BJ (cell line): ENCODE measurements around the gene CAPN1. TPM values are rescaled to one million over a fixed set of nuclear protein-coding genes. Genes with fewer than 3 reads are reported as not detected.

Experiments
- CTCF ChIA-PET: fragments of 350-600 bp; formaldehyde crosslinking; extraction: SDS; loops from one replicate; lab custom pipeline; 2021; ENCODE audit warnings: antibody characterized with exemption, inconsistent platforms; lab: Yijun Ruan, JAX
- POLR2A ChIA-PET: fragments of 300-600 bp; sonication (Branson Sonifier 250); formaldehyde crosslinking; extraction: SDS; loops from one replicate; lab custom pipeline; 2021; ENCODE audit warnings: antibody characterized with exemption; lab: Charles Lee
- DNase-seq: peaks from one replicate; pipeline ENCODE4 v3.0.0-alpha.2; 2011; ENCODE audit warnings: low read depth
- H3K27me3 ChIP-seq: 2 replicates; pipeline ENCODE4 v1.6.0; 2011; ENCODE audit warnings: low read length; ENCODE audit not compliant: control insufficient read depth, insufficient read depth
- H3K36me3 ChIP-seq: 2 replicates; pipeline ENCODE4 v1.5.1; 2011; ENCODE audit warnings: low read length; ENCODE audit not compliant: control insufficient read depth, insufficient read depth
- H3K4me3 ChIP-seq: 2 replicates; pipeline ENCODE4 v1.5.1; 2011; ENCODE audit warnings: low read depth, mild to moderate bottlenecking, control low read depth, low read length
- polyA plus RNA-seq: library from polyadenylated mRNA; depleted of rRNA; stranded (reverse); fragments of >200 nt; gene quantifications from 2 replicates; pipeline ENCODE4 v1.2.3, GENCODE V29; 2011
- TF ChIP-seq, protein P1 (sequence below): IDR thresholded peaks from 2 replicates; pipeline ENCODE4 v1.5.1; 2011; ENCODE audit warnings: low read depth, mild to moderate bottlenecking, control low read depth, inconsistent platforms, low read length, moderate library complexity; ENCODE audit not compliant: insufficient read depth

CAPN1 gene
- polyA plus RNA-seq, 1 experiment, result 181 TPM

- peaks cover 34% of the 10 kb centered on the region for H3K36me3 ChIP-seq
- TF ChIP-seq, protein P1, sequence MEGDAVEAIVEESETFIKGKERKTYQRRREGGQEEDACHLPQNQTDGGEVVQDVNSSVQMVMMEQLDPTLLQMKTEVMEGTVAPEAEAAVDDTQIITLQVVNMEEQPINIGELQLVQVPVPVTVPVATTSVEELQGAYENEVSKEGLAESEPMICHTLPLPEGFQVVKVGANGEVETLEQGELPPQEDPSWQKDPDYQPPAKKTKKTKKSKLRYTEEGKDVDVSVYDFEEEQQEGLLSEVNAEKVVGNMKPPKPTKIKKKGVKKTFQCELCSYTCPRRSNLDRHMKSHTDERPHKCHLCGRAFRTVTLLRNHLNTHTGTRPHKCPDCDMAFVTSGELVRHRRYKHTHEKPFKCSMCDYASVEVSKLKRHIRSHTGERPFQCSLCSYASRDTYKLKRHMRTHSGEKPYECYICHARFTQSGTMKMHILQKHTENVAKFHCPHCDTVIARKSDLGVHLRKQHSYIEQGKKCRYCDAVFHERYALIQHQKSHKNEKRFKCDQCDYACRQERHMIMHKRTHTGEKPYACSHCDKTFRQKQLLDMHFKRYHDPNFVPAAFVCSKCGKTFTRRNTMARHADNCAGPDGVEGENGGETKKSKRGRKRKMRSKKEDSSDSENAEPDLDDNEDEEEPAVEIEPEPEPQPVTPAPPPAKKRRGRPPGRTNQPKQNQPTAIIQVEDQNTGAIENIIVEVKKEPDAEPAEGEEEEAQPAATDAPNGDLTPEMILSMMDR, result no peak
- ChIA-PET POLR2A (no interaction called here), CTCF (interaction anchor here (0.6 to 2.8 kb wide), 8 partner anchors 8 to 138 kb away, joined by 3 to 12 read pairs (median 4); no protein-coding TSS in a partner anchor)
- DNase-seq, result no peak
- H3K4me3 ChIP-seq, result no peak overlapping the region
- H3K27me3 ChIP-seq, result no peaks in the 10 kb centered on the region
Observed at GRCh38 chr11:65211293-65212105, 29.8 kb downstream of the CAPN1 start.

GRCh38 chr11:65212226-65212801 lies 30.6 kb downstream of the CAPN1 start:
- H3K27me3 ChIP-seq, result no peaks in the 10 kb centered on the region
- H3K36me3 ChIP-seq, result peaks cover 29% of the 10 kb centered on the region
- TF ChIP-seq, protein P1, result no peak
- POLR2A ChIA-PET, result no interaction called here
- no peak for DNase-seq
- no peak overlapping the region for H3K4me3 ChIP-seq
- CTCF ChIA-PET, result interaction anchor here (0.6 to 2.8 kb wide), 8 partner anchors 9 to 138 kb away, joined by 3 to 12 read pairs (median 4); no protein-coding TSS in a partner anchor

GRCh38 chr11:65213322-65214211 lies 31.8 kb downstream of the CAPN1 start:
- POLR2A ChIA-PET, result no interaction called here

GRCh38 chr11:65214212-65214845 lies 32.6 kb downstream of the CAPN1 start:
- ChIA-PET POLR2A (no interaction called here), CTCF (interaction anchor here (1.2 to 1.4 kb wide), 2 partner anchors 10 to 11 kb away, joined by 4 to 9 read pairs; no protein-coding TSS in a partner anchor)
- peaks cover 19% of the 10 kb centered on the region for H3K36me3 ChIP-seq

More at GRCh38 chr11:65213322-65214211, 31.8 kb downstream of the CAPN1 start:
- CTCF ChIA-PET, result interaction anchor here (0.7 to 2.8 kb wide), 4 partner anchors 8 to 16 kb away, joined by 3 to 12 read pairs (median 8); no protein-coding TSS in a partner anchor
- peaks cover 22% of the 10 kb centered on the region for H3K36me3 ChIP-seq
- TF ChIP-seq, protein P1, result no peak
- no peaks in the 10 kb centered on the region for H3K27me3 ChIP-seq
- DNase-seq, result no peak
- H3K4me3 ChIP-seq, result no peak overlapping the region

More at GRCh38 chr11:65214212-65214845, 32.6 kb downstream of the CAPN1 start:
- TF ChIP-seq, protein P1, result no peak
- DNase-seq, result no peak
- H3K4me3 ChIP-seq, result no peak overlapping the region
- H3K27me3 ChIP-seq, result no peaks in the 10 kb centered on the region
